Activated T-helper 17 cell treated with anti-CD3 and anti-CD28 coated beads, Interleukin-2, amount 50 U/mL, for 72 hours (primary cell): ENCODE measurements around the gene LZTS3. TPM values are rescaled to one million over a fixed set of nuclear protein-coding genes. Genes with fewer than 3 reads are reported as not detected.
"Not testable (repeated sequence)": the region's sequence is repeated elsewhere in the genome, so short reads cannot be mapped to it uniquely, and the experiment has no call there.

Experiments
- ATAC-seq: fragments of 150-1000 bp; cut with Tn5 transposase; replicated peaks from 2 replicates; pipeline ENCODE4 v1.10.0; 2021; ENCODE audit warnings: mild to moderate bottlenecking, moderate library complexity
- H3K27ac Mint-ChIP-seq: one replicate; pipeline ENCODE4 v1.8.0; 2022; ENCODE audit warnings: mixed read lengths
- H3K27me3 Mint-ChIP-seq: one replicate; pipeline ENCODE4 v1.8.0; 2022; ENCODE audit warnings: mixed read lengths
- H3K36me3 Mint-ChIP-seq: one replicate; pipeline ENCODE4 v1.8.0; 2022; ENCODE audit warnings: low read depth, mild to moderate bottlenecking, mixed read lengths
- H3K4me1 Mint-ChIP-seq: one replicate; pipeline ENCODE4 v1.8.0; 2022; ENCODE audit warnings: mixed read lengths
- H3K4me3 Mint-ChIP-seq: one replicate; pipeline ENCODE4 v1.8.0; 2022; ENCODE audit warnings: mild to moderate bottlenecking, mixed read lengths
- H3K9me3 Mint-ChIP-seq: one replicate; pipeline ENCODE4 v1.8.0; 2022; ENCODE audit warnings: mixed read lengths
- total RNA-seq, 2 donors: library from RNA; stranded (reverse); gene quantifications; one replicate each; pipeline ENCODE4 v1.2.3, GENCODE V29; 2022

LZTS3 gene
- total RNA-seq, 2 donors from 2014 or later, result 0.82 to 3.1 TPM

DNA sequence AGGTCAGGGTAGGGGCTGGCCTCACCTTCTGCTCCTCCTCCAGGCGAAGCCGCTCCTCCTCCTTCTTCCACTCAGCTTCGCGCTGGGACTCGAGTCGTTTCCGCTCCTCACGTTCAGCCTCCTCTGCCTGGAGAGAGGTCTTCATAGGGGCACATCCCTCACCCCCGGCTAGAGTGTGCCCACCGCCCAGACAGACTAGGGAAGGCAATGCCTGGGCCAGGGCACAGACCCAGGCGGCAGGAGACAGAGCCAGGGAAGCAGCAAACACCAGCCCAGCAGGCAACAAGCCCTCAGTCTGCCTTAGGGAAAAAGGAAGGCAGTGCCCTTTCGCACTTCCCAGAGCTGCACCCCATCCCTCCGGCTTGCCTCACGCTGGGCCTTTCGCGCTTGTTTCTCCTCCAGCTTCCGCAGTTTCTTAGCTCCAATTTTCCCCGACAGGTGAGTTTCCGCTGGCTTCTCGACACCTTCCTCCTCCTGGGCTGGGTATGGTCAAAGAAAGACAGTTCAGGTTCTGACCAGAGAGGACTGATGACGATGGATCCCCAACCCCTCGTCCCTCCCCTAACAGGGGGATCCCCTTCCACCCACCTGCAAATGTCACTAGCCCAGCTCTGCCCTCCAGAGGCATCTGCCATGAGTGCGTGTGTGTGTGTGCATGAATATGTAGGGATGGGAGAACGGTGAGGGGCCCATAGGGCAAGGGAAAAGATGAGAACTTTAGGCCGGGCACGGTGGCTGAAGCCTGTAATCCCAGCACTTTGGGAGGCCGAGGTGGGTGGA, 26.8 kb upstream of the LZTS3 start:
- H3K27ac Mint-ChIP-seq, result peak overlapping the region; percentile 6
- no peaks in the 10 kb centered on the region for H3K9me3 Mint-ChIP-seq
- peaks cover 14% of the 10 kb centered on the region for H3K4me1 Mint-ChIP-seq
- H3K36me3 Mint-ChIP-seq, result peaks cover 87% of the 10 kb centered on the region
- H3K27me3 Mint-ChIP-seq, result no peaks in the 10 kb centered on the region
- H3K4me3 Mint-ChIP-seq, result no peak overlapping the region
- no peak for ATAC-seq

DNA sequence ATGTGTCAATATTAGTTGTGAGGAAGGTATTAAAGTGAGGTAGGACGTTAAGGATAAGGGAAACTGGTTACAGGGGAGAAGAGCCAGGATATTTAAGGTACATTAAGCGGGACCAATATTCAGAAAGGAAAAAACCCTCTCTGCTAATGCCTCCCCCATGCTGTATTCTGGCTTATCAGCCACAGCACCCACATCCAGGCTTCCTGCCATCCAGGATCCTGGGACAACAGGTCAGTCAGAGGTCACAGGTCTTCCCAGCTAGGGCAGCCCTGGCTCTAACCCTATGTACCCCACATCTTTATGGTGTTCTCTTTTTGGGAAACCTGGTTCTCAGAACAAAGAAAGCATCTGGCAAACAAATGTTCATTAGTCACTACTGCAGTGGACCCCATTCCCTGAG, 25.9 kb upstream of the LZTS3 start:
- H3K27me3 Mint-ChIP-seq, result no peaks in the 10 kb centered on the region
- H3K27ac Mint-ChIP-seq, result peak overlapping the region; percentile 6
- peaks cover 95% of the 10 kb centered on the region for H3K36me3 Mint-ChIP-seq

DNA sequence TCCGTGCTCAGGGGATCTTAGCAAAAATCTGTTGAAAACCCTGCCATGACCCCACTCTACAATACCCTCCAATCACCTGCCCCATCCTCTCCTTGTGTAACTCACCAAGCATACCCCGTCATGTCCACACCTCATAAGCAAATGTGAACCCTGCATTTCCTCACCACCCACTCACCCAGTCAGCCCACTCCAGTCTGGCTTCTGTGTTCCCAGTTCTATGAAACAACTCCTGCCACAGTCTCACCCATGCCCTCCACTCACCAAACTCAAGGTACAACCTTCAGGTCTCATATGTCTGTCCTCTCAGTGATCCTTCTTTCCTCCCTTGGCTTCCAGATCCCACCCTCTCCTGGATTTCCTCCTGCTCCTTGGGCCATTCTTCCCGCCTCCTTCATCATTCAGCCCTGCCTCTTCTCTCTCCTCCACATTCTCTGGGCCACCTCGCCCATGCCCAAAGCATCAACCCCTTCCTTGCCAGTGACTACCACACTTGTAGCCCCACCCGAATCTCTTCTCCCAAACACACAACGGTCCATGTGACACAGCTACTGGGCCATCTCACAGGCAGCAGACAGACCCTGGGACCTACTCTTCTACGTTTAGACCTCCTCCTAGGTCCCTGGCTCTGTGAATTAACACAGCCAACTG, 22.4 kb upstream of the LZTS3 start:
- H3K27me3 Mint-ChIP-seq, result no peaks in the 10 kb centered on the region
- no peak for ATAC-seq
- peaks cover 9% of the 10 kb centered on the region for H3K4me1 Mint-ChIP-seq
- no peaks in the 10 kb centered on the region for H3K9me3 Mint-ChIP-seq
- peak overlapping the region; percentile 70 for H3K27ac Mint-ChIP-seq
- no peak overlapping the region for H3K4me3 Mint-ChIP-seq
- peaks cover 100% of the 10 kb centered on the region for H3K36me3 Mint-ChIP-seq

More for the DNA sequence above, 25.9 kb upstream of the LZTS3 start:
- no peak overlapping the region for H3K4me3 Mint-ChIP-seq
- H3K4me1 Mint-ChIP-seq, result peaks cover 9% of the 10 kb centered on the region
- ATAC-seq, result no peak
- H3K9me3 Mint-ChIP-seq, result no peaks in the 10 kb centered on the region

DNA sequence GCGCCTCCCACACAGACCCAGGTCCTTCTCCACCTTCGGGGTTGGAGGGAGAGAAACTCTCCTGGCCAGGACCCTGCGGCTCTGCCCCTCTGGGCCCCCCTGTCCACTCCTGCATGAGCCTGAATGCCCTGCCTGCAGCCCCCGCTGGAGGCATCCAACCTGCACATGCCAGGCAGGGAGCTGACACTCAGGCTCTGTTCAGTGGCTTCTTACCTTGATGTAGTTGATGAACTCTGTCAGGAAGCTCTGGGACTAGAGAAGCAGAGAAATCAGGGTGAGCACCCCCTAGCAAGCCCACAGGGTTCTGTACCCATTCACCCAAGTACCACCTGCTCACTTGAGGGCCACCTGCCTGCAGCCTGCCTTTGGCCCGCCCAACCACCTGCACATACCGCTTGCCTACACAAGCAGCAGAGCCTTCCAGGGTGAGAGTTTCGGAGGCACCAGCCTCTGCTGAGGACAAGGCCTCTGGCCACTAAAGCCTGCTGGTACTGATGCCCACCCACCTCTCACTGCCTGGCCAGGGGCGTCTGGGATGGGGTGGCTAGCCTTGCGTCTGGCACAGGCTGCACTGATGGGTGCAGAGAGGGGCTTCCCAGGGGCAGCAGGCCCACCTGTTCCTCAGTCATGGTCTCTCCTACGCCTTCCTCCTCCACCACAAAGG, 21.4 kb upstream of the LZTS3 start:
- no peaks in the 10 kb centered on the region for H3K27me3 Mint-ChIP-seq
- no peak overlapping the region for H3K4me3 Mint-ChIP-seq
- H3K27ac Mint-ChIP-seq, result peak overlapping the region; percentile 70
- no peaks in the 10 kb centered on the region for H3K9me3 Mint-ChIP-seq
- ATAC-seq, result no peak
- H3K36me3 Mint-ChIP-seq, result peaks cover 100% of the 10 kb centered on the region
- peaks cover 9% of the 10 kb centered on the region for H3K4me1 Mint-ChIP-seq

DNA sequence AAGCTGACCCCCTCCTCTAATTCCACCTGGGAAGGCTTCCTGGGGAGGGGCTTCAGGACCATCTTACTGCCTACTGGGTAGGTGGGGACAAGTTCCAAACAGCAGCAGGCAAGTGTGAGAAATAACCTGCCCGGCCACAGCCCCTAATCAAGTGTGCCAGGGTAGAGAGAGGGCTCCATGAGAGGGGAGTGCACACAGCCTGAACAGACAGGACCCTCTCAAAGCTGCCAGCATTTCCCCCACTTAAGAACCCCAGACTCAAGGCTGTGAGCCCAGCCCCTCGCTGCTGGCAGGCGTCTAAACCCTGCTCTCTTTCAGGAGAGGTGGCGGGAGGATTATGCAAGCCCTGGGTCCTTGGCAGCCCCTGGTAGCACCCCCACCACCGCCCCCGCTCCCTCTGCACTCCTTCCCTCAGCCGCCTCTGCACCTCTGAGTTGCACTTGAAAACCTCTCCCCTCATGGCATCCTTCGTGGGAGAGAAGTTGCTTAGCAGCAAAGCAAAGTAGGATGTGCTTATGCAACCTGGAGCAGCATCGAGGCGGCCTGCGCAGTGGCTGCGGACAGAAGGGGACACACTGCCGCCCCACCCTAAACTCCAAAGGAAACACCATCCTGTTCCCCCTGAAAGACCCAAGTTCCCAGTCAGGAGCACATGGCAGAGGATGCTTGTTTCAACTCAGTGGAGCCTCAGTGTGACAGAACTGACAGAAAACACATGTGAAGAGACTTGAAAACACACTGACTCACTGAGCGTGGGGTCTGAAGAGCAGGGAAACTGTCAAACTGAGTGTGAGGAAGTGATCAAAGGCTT, 20.7 kb upstream of the LZTS3 start:
- H3K4me1 Mint-ChIP-seq, result peaks cover 9% of the 10 kb centered on the region
- H3K27ac Mint-ChIP-seq, result no peak overlapping the region
- peaks cover 100% of the 10 kb centered on the region for H3K36me3 Mint-ChIP-seq
- no peaks in the 10 kb centered on the region for H3K27me3 Mint-ChIP-seq
- ATAC-seq, result no peak
- no peak overlapping the region for H3K4me3 Mint-ChIP-seq
- no peaks in the 10 kb centered on the region for H3K9me3 Mint-ChIP-seq

DNA sequence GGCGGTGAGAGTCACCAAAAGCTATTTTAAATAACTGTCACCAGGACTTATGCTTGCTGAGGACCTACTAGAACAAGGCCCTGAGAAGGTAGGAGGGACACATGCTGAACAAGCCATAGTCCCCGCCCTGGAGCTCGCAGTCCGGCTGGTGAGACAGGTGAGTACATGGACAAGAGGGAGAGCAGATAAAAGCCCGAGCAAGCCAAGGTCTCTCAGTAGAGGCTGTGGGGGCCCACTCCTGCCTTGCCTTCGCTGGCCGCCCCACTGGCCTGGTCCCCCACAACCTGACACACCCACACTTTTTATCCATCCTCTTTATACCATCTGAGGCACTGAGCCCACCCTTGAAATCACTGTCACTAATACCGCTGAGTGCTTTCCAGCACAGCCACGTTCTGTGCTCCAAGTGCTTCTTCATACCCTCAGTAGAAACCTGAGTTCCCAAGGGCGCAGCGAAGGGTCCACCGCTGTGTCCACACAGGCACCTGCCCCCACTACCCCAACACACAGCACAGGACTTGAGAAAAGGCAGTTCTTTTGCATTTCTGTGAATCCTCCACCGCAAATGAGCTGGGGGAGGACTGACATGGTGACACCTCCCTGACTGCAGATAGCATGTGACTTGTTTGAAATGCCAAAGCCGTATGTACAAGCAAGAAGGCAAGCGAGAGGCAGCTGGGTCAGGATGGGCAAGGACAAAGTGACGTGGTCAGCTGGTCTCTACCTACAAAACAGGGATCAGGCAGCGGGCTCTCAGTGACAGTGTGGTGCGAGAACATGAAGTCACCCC, 19.1 kb upstream of the LZTS3 start:
- no peaks in the 10 kb centered on the region for H3K27me3 Mint-ChIP-seq
- peaks cover 9% of the 10 kb centered on the region for H3K4me1 Mint-ChIP-seq
- no peak overlapping the region for H3K27ac Mint-ChIP-seq
- peaks cover 87% of the 10 kb centered on the region for H3K36me3 Mint-ChIP-seq
- H3K9me3 Mint-ChIP-seq, result no peaks in the 10 kb centered on the region
- H3K4me3 Mint-ChIP-seq, result no peak overlapping the region
- no peak for ATAC-seq

DNA sequence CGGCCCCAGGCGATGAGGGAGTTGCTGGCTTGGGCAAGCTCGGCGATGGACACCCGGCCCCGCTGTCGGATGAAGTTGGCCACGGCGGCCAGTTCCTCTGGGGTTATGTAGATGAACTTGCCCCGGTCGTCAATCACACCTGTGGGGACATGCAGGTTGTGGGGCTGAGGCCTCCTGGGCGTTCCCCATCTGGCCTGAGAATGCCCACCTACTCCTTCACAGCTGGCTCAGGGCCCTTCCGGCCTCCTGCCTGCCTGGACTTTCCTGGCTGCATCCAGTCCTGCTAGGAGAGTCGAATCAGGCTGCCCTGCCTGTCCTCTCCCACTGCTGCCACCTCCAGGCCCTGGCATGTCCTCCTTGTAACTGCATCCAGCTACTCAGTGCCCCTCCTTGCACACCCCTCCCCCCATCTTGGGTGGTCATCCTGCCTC, 17.3 kb upstream of the LZTS3 start:
- peak overlapping the region; percentile 8 for H3K27ac Mint-ChIP-seq
- no peak for ATAC-seq
- H3K27me3 Mint-ChIP-seq, result no peaks in the 10 kb centered on the region
- H3K4me1 Mint-ChIP-seq, result peaks cover 4% of the 10 kb centered on the region
- H3K9me3 Mint-ChIP-seq, result no peaks in the 10 kb centered on the region
- peaks cover 70% of the 10 kb centered on the region for H3K36me3 Mint-ChIP-seq
- no peak overlapping the region for H3K4me3 Mint-ChIP-seq

DNA sequence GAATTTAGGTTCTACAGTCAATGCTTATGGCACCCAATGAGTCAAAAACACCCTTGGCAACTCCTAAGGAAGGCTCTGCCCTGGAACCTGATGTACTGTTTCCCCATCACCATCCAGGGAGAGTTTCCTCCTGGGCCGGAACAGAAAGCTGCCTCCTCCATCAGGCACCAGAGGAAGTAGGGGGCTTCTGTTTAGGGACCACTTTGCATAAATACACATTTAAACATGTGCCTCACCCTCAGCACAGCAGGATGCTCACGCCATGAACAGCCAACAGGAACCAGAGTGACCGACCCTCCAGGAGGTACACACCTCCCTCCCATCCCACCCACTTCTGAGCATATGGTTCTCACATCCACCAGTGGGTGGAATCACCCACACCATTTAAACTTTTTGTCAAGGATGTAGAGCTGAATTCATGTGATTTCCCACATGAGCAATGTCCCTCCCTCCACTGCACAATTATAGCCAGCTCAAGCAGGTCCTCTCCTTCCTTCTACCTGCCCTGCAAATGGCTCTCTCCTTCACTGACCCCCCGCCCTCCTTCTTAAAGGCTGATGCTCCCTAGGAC, 16.3 kb upstream of the LZTS3 start:
- no peak for ATAC-seq
- H3K27ac Mint-ChIP-seq, result peak overlapping the region; percentile 14
- no peaks in the 10 kb centered on the region for H3K9me3 Mint-ChIP-seq

DNA sequence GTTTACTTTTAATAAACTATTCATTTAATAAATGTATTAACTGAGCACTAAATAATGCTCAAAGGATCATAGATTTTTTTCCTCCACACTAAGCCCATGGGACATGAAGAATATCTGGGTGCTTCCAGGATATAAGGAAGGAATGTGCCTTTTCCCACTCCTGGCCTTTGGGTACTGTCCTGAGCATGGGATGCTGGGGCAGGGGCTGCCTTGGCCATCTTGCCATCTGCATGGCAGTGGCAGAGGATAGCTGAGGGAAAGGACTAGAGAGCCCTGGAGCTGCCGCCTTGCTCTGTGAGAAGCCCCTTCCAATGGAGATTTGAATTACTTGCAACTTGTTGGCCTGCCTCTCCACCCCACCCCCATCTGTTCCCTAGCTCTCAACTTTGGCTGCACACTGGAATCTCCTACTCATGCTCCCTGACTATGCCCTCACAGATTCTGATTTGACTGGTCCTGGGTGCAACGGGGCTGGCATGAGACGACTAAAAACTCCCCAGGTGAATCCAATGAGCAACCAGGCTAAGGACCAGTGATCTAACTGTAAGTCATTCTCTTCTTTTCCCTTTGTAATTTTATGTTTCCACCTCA, 15.6 kb upstream of the LZTS3 start:
- H3K27me3 Mint-ChIP-seq, result no peaks in the 10 kb centered on the region
- H3K4me3 Mint-ChIP-seq, result no peak overlapping the region
- no peaks in the 10 kb centered on the region for H3K4me1 Mint-ChIP-seq
- H3K36me3 Mint-ChIP-seq, result peaks cover 52% of the 10 kb centered on the region
- peak overlapping the region; percentile 14 for H3K27ac Mint-ChIP-seq
- ATAC-seq, result peak; percentile 44
- H3K9me3 Mint-ChIP-seq, result no peaks in the 10 kb centered on the region

More for the DNA sequence above, 16.3 kb upstream of the LZTS3 start:
- H3K4me3 Mint-ChIP-seq, result no peak overlapping the region
- no peaks in the 10 kb centered on the region for H3K27me3 Mint-ChIP-seq
- H3K36me3 Mint-ChIP-seq, result peaks cover 59% of the 10 kb centered on the region
- H3K4me1 Mint-ChIP-seq, result no peaks in the 10 kb centered on the region

DNA sequence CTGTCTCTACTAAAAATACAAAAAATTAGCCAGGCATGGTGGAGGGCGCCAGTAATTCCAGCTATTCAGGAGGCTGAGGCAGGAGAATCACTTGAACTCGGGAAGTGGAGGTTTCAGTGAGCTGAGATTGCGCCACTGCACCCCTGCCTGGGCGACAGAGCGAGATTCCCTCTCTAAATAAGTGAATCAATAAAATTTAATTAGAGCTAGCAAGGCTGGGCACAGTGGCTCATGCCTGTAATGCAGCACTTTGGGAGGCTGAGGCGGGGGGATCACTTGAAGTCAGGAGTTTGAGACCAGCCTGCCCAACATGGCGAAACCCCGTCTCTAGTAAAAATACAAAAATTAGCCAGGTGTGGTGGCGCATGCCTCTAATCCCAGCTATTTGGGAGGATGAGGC, 14.5 kb upstream of the LZTS3 start:
- peaks cover 41% of the 10 kb centered on the region for H3K36me3 Mint-ChIP-seq
- ATAC-seq, H3K4me1 Mint-ChIP-seq: not testable (repeated sequence)

DNA sequence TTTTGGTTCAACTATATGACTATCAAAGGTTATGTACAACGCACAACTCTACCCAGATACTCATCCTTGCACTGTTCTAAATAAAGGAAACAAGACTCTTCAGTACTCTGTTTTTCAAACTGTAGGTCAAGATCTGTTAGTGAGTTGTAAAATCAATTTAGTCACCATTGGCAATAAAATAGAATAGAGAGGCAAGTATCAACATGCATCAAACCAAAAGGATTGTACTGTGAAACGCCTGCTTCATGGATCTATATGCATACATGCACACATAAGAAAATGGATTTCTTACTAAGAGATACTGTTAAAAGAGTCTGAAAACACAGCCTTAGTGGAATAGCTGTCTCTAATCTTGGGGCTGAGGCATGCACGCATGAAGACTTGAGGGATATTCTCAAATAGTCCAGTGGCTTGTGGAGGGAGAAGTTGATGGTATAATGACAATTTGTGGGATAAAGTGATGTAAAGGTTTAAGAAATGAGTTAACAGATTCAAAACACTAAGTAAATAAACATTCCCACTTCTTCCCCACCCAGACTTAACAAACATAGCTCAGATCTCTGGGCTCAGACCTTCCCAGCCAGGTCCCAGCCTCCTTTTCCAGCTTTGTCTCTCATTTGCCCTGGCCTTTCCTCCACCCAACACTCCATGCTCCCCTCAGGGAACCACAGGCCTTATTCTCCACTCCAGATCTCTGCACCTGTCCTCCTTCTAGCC, 10.7 kb upstream of the LZTS3 start:
- Mint-ChIP-seq H3K9me3 (no peaks in the 10 kb centered on the region), H3K27ac (no peak overlapping the region), H3K27me3 (no peaks in the 10 kb centered on the region), H3K4me3 (no peak overlapping the region), H3K36me3 (peaks cover 3% of the 10 kb centered on the region), H3K4me1 (no peaks in the 10 kb centered on the region)
- no peak for ATAC-seq

More for the DNA sequence above, 14.5 kb upstream of the LZTS3 start:
- H3K9me3 Mint-ChIP-seq, H3K4me3 Mint-ChIP-seq, H3K27ac Mint-ChIP-seq, H3K27me3 Mint-ChIP-seq: not testable (repeated sequence)

DNA sequence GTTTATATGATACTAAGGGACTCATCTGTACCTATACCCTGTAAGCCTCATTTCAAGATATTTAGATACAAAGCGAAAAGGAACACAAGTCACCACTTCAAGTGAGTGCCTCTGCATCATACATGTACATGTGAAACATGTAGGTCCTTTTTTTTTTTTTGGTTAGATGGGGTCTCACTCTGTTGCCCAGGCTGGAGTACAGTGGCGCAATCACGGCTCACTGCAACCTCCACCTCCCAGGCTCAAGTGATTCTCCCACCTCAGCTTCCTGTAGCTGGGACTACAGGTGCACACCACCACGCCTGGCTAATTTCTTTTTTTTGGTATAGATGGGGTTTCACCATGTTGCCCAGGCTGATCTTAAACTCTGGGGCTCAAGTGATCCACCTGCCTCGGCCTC, 9.1 kb upstream of the LZTS3 start:
- H3K27ac Mint-ChIP-seq, H3K27me3 Mint-ChIP-seq, H3K36me3 Mint-ChIP-seq, H3K4me1 Mint-ChIP-seq, H3K9me3 Mint-ChIP-seq, ATAC-seq, H3K4me3 Mint-ChIP-seq: not testable (repeated sequence)

DNA sequence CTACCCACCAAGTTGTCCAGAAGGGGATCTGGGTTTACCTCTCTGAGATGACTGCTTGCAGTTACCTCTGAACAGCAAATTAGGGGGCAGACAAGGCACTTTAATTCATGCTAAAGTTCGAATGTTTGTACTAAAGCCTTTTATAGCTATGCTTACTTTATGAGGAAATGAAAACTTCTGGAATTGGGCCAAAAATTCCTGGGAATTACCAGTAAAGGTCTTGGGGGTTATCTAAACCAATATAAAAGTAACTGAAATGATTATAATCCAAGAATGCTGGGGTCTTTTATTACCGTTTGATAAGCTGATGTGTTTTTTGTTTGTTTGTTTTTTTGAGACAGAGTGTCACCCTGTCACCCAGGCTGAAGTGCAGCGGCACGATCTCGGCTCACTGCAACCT, 7.9 kb upstream of the LZTS3 start:
- H3K4me1 Mint-ChIP-seq, result no peaks in the 10 kb centered on the region
- no peaks in the 10 kb centered on the region for H3K27me3 Mint-ChIP-seq
- H3K4me3 Mint-ChIP-seq, result no peak overlapping the region
- no peaks in the 10 kb centered on the region for H3K36me3 Mint-ChIP-seq
- H3K9me3 Mint-ChIP-seq, result no peaks in the 10 kb centered on the region
- ATAC-seq, result no peak
- H3K27ac Mint-ChIP-seq, result no peak overlapping the region
